A549 treated with Mapracorat at 1 μM for 4 hours (cell line): Measurements from ENCODE around the gene TIMM10B. TPM values are rescaled to one million over a fixed set of nuclear protein-coding genes. Genes with fewer than 3 reads are reported as not detected.

ENCODE experiments used
- total RNA-seq: library from RNA; stranded (reverse); fragments of 200-300 nt; extraction: Qiagen RNA extraction; gene quantifications from 5 replicates; pipeline ENCODE4 v1.2.3, GENCODE V29; 2022

Gene TIMM10B, protein sequence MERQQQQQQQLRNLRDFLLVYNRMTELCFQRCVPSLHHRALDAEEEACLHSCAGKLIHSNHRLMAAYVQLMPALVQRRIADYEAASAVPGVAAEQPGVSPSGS
- total RNA-seq, result 24.5 to 32.9 TPM (median 31.0 TPM) in 5 replicates

DNA sequence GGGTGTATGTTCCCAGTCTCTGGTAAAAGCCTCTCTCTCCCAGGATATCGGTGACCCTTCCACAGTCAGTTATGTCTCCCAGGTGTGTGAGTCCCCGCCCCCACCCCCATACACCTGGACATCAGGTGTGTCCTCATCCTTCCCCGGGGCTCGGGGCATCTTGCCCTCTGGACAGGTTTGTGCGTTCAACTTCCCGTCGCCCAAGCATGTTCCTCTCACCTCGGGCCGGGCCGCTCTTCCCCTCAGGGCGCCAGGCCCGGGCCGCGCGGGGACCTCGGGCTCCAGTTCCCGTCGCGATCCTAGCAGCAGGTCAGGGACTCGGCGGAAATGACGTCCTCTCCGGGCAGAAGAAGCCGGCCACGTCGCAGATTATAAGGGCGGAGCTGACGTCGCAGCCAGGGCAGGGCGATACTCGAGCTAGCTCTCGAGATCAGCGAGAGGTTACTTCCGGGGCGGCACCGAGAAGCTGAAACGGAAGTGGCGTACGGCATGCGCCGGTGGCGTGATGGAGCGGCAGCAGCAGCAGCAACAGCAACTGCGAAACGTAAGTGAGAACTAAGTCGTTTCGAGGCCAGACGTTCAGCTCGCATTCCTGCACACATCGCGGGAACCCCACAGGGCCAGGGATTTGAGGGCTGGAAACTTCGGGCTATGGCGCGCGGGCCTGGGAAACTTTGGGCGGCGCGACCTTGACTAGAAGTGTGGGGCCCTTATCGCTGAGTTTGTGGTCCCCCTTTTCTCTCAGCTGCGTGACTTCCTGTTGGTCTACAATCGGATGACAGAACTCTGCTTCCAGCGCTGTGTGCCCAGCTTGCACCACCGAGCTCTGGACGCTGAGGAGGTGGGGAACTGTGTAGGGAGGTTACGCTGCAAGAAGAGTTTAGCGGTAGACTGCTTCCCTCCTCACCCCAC lies at the start of gene TIMM10B, which contains the start of gene ARFIP2:
TIMM10B (plus strand) TSS at position 490 of the 912 bp plus-strand sequence; CDS start at position 506, 16 bp downstream.
ARFIP2 (minus strand) TSS at position 320 of the 912 bp plus-strand sequence. CDS start 910 bp downstream, outside the sequence.

GRCh38 chr11:6440906-6441358 lies 40.4 kb upstream of the TIMM10B start, which contains the start of gene HPX:
Gene HPX, minus strand, starts transcription at chr11:6440987. Its CDS starts 24 bp downstream, at chr11:6440963.

GRCh38 chr11:6473451-6474412 lies 7.6 kb upstream of the TIMM10B start, which contains the start of gene TRIM3:
Gene TRIM3, minus strand, starts transcription at chr11:6473941. Its CDS starts 8,246 bp downstream, at chr11:6465695.

DNA sequence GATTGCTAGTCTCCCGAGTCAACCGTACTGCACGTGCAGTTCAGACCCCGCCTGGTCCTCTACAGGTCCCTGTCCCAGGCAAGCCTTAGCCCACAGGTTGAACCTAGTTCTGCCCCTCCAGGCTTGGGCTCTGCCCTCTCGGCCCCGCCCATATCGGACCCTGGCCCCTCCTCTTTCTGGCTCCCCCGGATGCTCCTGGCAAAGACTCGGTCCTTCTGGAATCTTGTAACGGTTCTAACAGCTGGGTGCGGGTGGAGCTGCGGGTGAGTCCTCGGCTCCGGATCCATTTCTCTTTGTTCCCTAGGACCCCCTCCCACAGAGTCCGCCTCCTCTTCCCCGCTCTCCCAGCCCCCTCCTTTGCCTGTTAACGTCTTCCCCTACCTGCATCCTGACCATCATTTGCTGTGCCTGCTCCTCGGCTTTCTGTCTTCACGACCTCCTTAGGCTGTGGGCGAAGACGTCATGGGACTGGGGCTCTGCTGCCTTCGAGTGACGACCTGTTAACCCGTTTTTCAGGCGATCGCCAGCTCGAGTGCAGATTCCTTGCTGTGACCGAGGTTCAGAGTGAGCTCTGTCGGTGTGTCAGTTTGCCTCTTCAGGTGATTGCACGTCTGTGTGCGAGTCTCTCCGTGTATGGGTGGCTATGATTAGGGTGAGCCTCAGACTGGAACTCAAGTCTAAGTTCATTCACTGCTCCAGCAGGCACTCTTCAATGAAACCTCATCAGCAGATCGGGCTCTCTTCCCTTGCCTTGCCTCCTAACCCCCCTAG lies 16.0 kb downstream of the TIMM10B start, which contains the start of gene DNHD1:
DNHD1 (plus strand) TSS at position 212 of the 771 bp plus-strand sequence. CDS start 936 bp downstream, outside the sequence.

Other genes starting within 250 kb of the TIMM10B start
- gene FHIP1B, start 246.9 kb upstream of the TIMM10B start, total RNA-seq, result 11.9 to 18.8 TPM (median 17.6 TPM) in 5 replicates
- gene CNGA4, start 242.4 kb upstream of the TIMM10B start, total RNA-seq, result 0.11 TPM in 1 of 5 replicates, not detected in the others
- not detected in 5 replicates for gene CCKBR, start 221.7 kb upstream of the TIMM10B start, total RNA-seq
- 25.3 to 34.4 TPM (median 28.6 TPM) in 5 replicates for gene CAVIN3, start 161.0 kb upstream of the TIMM10B start, total RNA-seq
- 9.3 to 11.4 TPM (median 10.9 TPM) in 5 replicates for gene SMPD1, start 91.0 kb upstream of the TIMM10B start, total RNA-seq
- gene APBB1, start 62.4 kb upstream of the TIMM10B start, total RNA-seq, result 18.0 to 19.7 TPM (median 18.6 TPM) in 5 replicates
- 0.27 to 0.75 TPM (median 0.59 TPM) in 5 replicates for gene HPX, start 40.5 kb upstream of the TIMM10B start, total RNA-seq
- 13.8 to 22.2 TPM (median 20.0 TPM) in 5 replicates for gene TRIM3, start 7.6 kb upstream of the TIMM10B start, total RNA-seq
- gene ARFIP2, start 170 bp upstream of the TIMM10B start, total RNA-seq, result 52.0 to 56.2 TPM (median 52.8 TPM) in 5 replicates
- 2.2 to 4.1 TPM (median 3.3 TPM) in 5 replicates for gene DNHD1, start 15.8 kb downstream of the TIMM10B start, total RNA-seq
- 28.7 to 36.9 TPM (median 31.5 TPM) in 5 replicates for gene RRP8, start 122.1 kb downstream of the TIMM10B start, total RNA-seq
- gene ILK, start 122.3 kb downstream of the TIMM10B start, total RNA-seq, result 106 to 120 TPM (median 115 TPM) in 5 replicates
- 205 to 228 TPM (median 219 TPM) in 5 replicates for gene TAF10, start 130.7 kb downstream of the TIMM10B start, total RNA-seq
- 40.1 to 48.0 TPM (median 45.5 TPM) in 5 replicates for gene TPP1, start 137.9 kb downstream of the TIMM10B start, total RNA-seq
- 0.06 to 0.12 TPM (median 0.10 TPM) in 5 replicates for gene DCHS1, start 174.3 kb downstream of the TIMM10B start, total RNA-seq
- 86.2 to 114 TPM (median 99.7 TPM) in 5 replicates for gene MRPL17, start 201.8 kb downstream of the TIMM10B start, total RNA-seq